GM12891 (cell line): ENCODE measurements around the gene ZNF334.

Experiments
- DNase-seq: peaks from one replicate; pipeline ENCODE4 v3.0.0; 2011; ENCODE audit warnings: low spot score; ENCODE audit not compliant: insufficient read length
- FAIRE-seq: peaks from 2 replicates; lab custom pipeline; 2011; peaks lifted over from hg19 to GRCh38; lab: Jason Lieb, UNC
- PAX5 ChIP-seq: IDR thresholded peaks from 2 replicates; pipeline ENCODE4 v1.6.1; 2011; ENCODE audit warnings: low read length, moderate library complexity, mild to moderate bottlenecking; ENCODE audit not compliant: insufficient read depth, severe bottlenecking
- POLR2A ChIP-seq: IDR thresholded peaks from 2 replicates; pipeline ENCODE4 v1.6.1; 2011; ENCODE audit warnings: low read depth, low read length, control low read depth
- POLR2AphosphoS5 ChIP-seq: IDR thresholded peaks from 2 replicates; pipeline ENCODE4 v1.6.1; 2011; ENCODE audit warnings: low read depth, low read length, control low read depth
- POU2F2 ChIP-seq: IDR thresholded peaks from 2 replicates; pipeline ENCODE4 v1.6.1; 2011; ENCODE audit warnings: low read depth, mild to moderate bottlenecking, control low read depth, low read length, moderate library complexity
- SPI1 ChIP-seq: IDR thresholded peaks from 2 replicates; pipeline ENCODE4 v1.6.1; 2011; ENCODE audit warnings: low read depth, low read length, control low read depth
- TAF1 ChIP-seq: IDR thresholded peaks from 2 replicates; pipeline ENCODE4 v1.6.1; 2011; ENCODE audit warnings: low read depth, low read length, control low read depth

Gene ZNF334

DNA sequence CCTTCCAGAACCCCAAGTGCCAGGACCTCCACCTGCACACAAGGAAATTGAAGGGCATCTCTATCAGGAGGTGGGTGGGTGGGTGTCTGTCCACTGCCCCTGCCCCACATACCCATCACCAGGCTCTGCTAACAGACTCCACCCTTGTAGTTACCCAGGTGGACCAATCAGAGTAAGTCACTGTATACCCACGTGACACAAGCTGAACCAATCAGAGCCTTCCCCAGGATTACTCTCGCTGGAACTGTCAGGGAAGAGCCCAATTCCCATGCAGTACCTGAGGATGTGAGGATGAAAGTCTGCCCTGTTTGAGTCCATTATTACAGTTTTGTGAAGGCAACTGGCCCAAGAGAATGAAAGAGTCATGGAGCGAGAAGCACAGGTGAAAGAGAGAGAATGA is 32.9 kb upstream of the ZNF334 start:
- TF ChIP-seq POU2F2 (no peak), POLR2AphosphoS5 (no peak), PAX5 (no peak), POLR2A (no peak), TAF1 (no peak), SPI1 (no peak)
- FAIRE-seq = no peak
- no peak for DNase-seq

DNA sequence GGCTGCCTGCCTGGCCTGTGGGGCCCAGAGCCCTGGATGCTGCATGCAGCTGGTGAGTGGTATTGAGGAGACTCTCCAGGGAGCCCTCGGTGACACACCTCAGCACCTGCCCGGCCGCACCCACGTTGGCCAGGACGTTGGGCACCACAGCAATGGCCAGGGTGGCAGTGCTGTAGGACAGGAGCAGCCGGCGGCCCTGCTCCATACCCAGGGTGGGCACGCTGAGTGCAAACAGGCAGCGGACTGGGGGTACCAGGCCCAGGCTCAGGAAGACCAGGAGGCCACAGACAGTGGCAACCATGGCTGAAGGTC is 32.4 kb upstream of the ZNF334 start:
- DNase-seq (no peak), FAIRE-seq (no peak)
- TF ChIP-seq POLR2AphosphoS5 (no peak), POU2F2 (no peak), POLR2A (no peak), TAF1 (no peak), PAX5 (no peak), SPI1 (no peak)

DNA sequence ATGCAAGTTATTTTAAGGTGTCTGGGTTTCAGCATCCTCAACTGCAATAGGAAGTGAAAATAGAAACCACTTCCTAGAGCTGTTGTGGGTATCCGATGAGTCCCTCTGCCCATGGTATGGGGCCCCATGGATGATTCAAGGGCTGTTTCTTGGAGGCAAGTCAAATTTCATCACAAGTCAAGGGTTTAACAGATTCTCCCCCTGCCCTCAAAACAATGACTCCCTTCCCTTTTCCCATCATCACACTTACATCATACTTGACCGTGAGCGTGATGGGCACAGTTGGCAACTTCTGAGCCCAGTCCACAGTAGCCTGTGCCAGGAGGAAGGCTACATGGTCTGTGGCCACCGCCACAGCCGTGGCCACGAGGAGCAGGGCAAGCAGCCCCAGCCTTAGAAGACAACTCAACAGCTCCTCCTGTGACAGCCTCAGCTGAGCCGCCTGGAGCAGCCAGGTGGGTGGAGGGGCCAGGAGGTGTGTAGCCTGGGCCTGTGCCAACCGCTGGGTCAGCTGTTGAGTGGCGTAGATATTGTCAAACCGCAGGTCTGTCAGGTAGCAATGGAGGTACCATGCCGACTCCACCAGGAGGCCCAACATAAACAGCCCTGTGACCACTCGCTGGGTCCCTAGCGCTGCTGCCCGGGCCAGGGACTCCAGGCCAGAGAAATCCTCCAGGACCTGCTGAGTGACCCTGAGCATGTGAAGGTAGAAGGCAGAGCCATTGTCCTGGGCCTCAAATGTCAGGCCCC is 31.9 kb upstream of the ZNF334 start:
- DNase-seq = peak; percentile 32
- FAIRE-seq = peak; percentile 78
- TF ChIP-seq PAX5 (no peak), SPI1 (peak; percentile 87)

GRCh38 chr20:46544576-46544975 is 31.2 kb upstream of the ZNF334 start:
- DNase-seq = no peak
- TF ChIP-seq POU2F2 = no peak
- no peak for TF ChIP-seq TAF1
- no peak for TF ChIP-seq POLR2A
- no peak for TF ChIP-seq PAX5
- TF ChIP-seq POLR2AphosphoS5 = no peak
- TF ChIP-seq SPI1 = no peak
- FAIRE-seq = no peak

DNA sequence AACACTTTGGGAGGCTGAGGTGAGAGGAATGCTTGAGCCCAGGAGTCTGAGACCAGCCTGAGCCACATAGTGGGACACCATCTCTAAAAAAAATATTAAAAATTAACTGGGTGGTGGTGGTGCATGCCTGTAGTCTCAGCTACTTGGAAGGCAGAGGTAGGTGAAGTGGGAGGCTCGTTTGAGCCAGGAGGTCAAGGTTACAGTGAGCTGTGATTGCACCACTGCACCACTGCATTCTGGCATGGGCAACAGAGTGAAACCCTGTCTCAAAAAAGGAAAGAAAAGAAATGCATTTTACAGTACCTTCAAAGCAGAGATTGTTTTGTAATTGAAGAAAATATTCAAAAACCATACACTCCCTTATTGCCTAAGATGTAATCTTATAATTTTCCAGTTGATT is 30.6 kb upstream of the ZNF334 start:
- no peak for FAIRE-seq
- DNase-seq = no peak
- TF ChIP-seq POU2F2 = no peak
- TF ChIP-seq POLR2A = no peak
- TF ChIP-seq POLR2AphosphoS5 = no peak
- no peak for TF ChIP-seq SPI1
- no peak for TF ChIP-seq TAF1
- no peak for TF ChIP-seq PAX5

DNA sequence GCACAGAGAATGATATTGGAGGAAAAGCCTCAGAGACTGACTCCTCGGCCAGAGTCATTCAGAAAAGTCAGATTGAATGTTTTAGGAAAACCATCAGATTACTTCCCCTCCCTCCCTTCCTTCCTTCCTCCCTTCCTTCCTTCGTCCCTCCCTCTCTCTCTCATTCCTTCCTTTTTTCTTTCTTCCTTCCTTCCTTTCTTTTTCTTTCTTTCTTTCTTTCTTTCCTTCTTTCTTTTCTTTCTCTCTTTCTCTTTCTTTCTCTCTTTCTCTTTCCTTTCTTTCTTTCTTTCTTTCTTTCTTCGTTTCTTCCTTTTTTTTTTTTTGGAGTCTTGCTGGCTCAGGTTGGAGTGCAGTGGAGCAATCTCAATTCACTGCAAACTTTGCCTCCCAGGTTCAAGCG is 29.7 kb upstream of the ZNF334 start:
- no peak for DNase-seq
- no peak for TF ChIP-seq PAX5
- no peak for TF ChIP-seq POLR2A
- TF ChIP-seq POU2F2 = no peak
- TF ChIP-seq TAF1 = no peak
- no peak for FAIRE-seq

- TF ChIP-seq POLR2A = no peak
- no peak for TF ChIP-seq POU2F2
- no peak for TF ChIP-seq SPI1
- TF ChIP-seq TAF1 = no peak
- TF ChIP-seq POLR2AphosphoS5 = no peak
- TF ChIP-seq PAX5 = no peak
- DNase-seq = no peak
- no peak for FAIRE-seq
Measured at GRCh38 chr20:46541229-46541935, 28.0 kb upstream of the ZNF334 start.

DNA sequence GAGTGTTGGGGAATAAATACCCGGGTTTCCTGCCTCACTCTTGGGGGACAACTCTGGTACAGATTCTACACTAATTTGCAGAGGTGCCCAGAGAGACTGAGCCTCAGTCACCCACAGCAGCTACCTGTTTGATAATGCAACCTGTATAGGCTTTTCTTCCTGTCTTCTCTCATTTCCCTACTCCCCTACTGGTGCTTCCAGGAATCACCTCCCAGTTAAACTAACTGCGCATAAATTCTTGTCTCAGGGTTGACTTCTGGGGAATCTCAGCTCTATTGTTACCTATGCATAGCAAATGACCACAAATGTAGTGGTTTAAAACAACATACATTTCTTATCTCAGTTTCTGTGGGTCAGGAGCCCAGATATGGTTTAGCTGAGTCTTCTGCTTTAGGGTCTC is 25.8 kb upstream of the ZNF334 start:
- FAIRE-seq = no peak
- TF ChIP-seq POU2F2 (no peak), TAF1 (no peak), POLR2A (no peak), SPI1 (no peak), POLR2AphosphoS5 (no peak), PAX5 (no peak)
- DNase-seq = no peak

DNA sequence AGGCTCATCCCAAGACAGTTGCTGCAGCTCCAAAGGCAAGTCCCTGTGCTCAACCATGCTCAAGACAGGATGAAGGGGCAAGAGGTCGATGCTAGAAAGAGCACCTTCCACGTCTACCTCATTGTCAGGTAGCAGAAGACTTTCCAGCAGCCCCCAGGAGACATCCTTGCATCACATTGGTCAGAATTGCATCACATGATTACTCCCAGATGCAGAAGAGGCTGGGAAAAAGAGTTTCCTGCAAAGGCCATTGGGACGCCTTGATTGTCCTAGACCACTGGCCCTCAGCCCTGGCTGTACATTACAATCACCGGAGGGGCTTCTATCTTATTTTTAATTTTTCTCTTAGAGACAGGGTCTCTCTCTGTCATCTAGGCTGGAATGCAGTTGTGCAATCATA is 17.3 kb upstream of the ZNF334 start:
- FAIRE-seq (no peak), DNase-seq (no peak)
- TF ChIP-seq SPI1 (no peak), TAF1 (no peak), POU2F2 (no peak), POLR2AphosphoS5 (no peak), PAX5 (no peak), POLR2A (no peak)

DNA sequence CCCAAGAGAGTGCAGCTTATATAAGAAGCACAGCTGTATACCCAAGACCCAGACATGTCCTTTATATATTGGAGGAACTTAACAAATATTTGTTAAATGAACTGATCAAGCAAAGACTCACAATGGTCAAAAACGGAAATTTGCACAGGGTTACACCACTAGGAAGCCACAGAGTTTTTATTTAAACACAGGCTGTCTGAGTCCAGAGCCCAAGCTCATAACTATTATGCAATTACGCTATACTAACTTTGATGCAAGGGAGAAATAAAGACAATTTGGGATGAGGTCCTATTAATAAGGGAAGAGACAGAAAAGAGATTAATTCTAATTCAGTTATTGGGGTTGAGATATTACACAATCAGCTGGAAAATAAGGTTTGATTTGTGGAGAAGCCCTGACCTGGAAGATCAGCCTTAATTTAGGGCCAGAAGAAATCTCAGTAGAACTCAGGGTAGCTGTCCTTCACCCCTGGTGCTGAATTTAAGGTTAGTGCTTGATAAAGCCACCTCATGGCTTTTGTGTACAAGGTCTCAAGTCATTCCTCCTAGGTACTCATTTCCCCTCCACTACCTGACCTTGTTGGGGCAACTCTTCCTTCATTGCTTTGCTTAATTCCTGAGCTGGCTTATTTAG is 10.5 kb upstream of the ZNF334 start:
- DNase-seq (no peak), FAIRE-seq (no peak)
- TF ChIP-seq TAF1 (no peak), POLR2A (no peak), SPI1 (no peak), POLR2AphosphoS5 (no peak), POU2F2 (no peak), PAX5 (no peak)
